ENCODE results near the gene TNXB. TPM values are rescaled to one million over a fixed set of nuclear protein-coding genes. Genes with fewer than 3 reads are reported as not detected.
"Not testable (repeated sequence)": the region's sequence is repeated elsewhere in the genome, so short reads cannot be mapped to it uniquely, and the experiment has no call there.

The TNXB gene
- total RNA-seq, 1 donor, result 11.9 TPM

- Histone ChIP-seq H3K79me2 (ENCODE audit: insufficient read depth, low read length) (no peaks in the 10 kb centered on the region), H3K4me2 (ENCODE audit: insufficient read depth, low read length) (no peak overlapping the region), H3K9me3 (ENCODE audit: low read depth, low read length) (no peaks in the 10 kb centered on the region), H3K36me3 (ENCODE audit: insufficient read depth, low read length) (no peaks in the 10 kb centered on the region), H3K27me3 (ENCODE audit: insufficient read depth, low read length) (peaks cover 42% of the 10 kb centered on the region), H3K4me1 (ENCODE audit: insufficient read depth, low read length) (peaks cover 9% of the 10 kb centered on the region), H4K20me1 (ENCODE audit: insufficient read depth, low read length) (no peaks in the 10 kb centered on the region), H3K27ac (ENCODE audit: low read depth, low read length) (no peak overlapping the region), H2AFZ (ENCODE audit: low read length) (no peak overlapping the region), H3K4me3 (ENCODE audit: insufficient read depth, low read length) (no peak overlapping the region)
- TF ChIP-seq CTCF (IDR thresholded peaks at IDR 0.05; ENCODE audit: extremely low read depth, low read depth, low read length), result no peak
- no peak for DNase-seq (ENCODE audit: insufficient read length, low spot score, missing footprints)
These were observed 52.9 kb downstream of the TNXB start for GRCh38 chr6:32056254-32056653.

DNA sequence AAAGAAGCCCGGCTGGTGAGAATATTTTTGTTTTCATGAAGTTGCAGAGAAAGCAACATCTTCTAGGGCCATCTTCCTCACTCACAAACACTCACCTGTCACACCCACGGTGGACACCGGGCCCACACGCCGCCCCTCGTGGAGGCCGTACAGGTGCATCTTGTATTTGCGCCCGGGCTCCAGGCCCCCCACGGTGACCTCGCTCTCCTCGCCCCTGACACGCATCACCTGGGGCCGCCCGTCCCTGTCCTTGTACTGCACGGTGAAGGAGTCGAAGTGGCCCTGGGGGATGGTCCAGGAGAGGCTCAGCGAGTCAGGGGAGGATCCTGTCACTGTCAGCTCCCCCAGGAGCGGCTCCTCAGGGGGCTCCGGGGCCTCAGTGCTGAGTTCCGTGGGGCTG lies 53.4 kb downstream of the TNXB start:
- not testable (repeated sequence) for H4K20me1 ChIP-seq (ENCODE audit: insufficient read depth, low read length); H3K36me3 ChIP-seq (ENCODE audit: insufficient read depth, low read length); H2AFZ ChIP-seq (ENCODE audit: low read length); H3K4me2 ChIP-seq (ENCODE audit: insufficient read depth, low read length); DNase-seq (ENCODE audit: insufficient read length, low spot score, missing footprints); H3K27ac ChIP-seq (ENCODE audit: low read depth, low read length); H3K9me3 ChIP-seq (ENCODE audit: low read depth, low read length); H3K4me3 ChIP-seq (ENCODE audit: insufficient read depth, low read length); H3K4me1 ChIP-seq (ENCODE audit: insufficient read depth, low read length); H3K79me2 ChIP-seq (ENCODE audit: insufficient read depth, low read length)
- peaks cover 42% of the 10 kb centered on the region for H3K27me3 ChIP-seq (ENCODE audit: insufficient read depth, low read length)

GRCh38 chr6:32053314-32053713 lies 55.8 kb downstream of the TNXB start:
- H3K4me3 ChIP-seq (ENCODE audit: insufficient read depth, low read length); H3K36me3 ChIP-seq (ENCODE audit: insufficient read depth, low read length); H3K4me2 ChIP-seq (ENCODE audit: insufficient read depth, low read length); H4K20me1 ChIP-seq (ENCODE audit: insufficient read depth, low read length); H3K9me3 ChIP-seq (ENCODE audit: low read depth, low read length); H2AFZ ChIP-seq (ENCODE audit: low read length); H3K79me2 ChIP-seq (ENCODE audit: insufficient read depth, low read length); DNase-seq (ENCODE audit: insufficient read length, low spot score, missing footprints); H3K27ac ChIP-seq (ENCODE audit: low read depth, low read length); H3K4me1 ChIP-seq (ENCODE audit: insufficient read depth, low read length): not testable (repeated sequence)
- peaks cover 30% of the 10 kb centered on the region for H3K27me3 ChIP-seq (ENCODE audit: insufficient read depth, low read length)

GRCh38 chr6:32052626-32053025 lies 56.5 kb downstream of the TNXB start:
- DNase-seq (ENCODE audit: insufficient read length, low spot score, missing footprints); H3K27ac ChIP-seq (ENCODE audit: low read depth, low read length); H3K4me3 ChIP-seq (ENCODE audit: insufficient read depth, low read length); H4K20me1 ChIP-seq (ENCODE audit: insufficient read depth, low read length); H3K4me1 ChIP-seq (ENCODE audit: insufficient read depth, low read length); H2AFZ ChIP-seq (ENCODE audit: low read length); H3K4me2 ChIP-seq (ENCODE audit: insufficient read depth, low read length); H3K36me3 ChIP-seq (ENCODE audit: insufficient read depth, low read length); H3K79me2 ChIP-seq (ENCODE audit: insufficient read depth, low read length); H3K9me3 ChIP-seq (ENCODE audit: low read depth, low read length): not testable (repeated sequence)
- peaks cover 28% of the 10 kb centered on the region for H3K27me3 ChIP-seq (ENCODE audit: insufficient read depth, low read length)

GRCh38 chr6:32050562-32050961 lies 58.6 kb downstream of the TNXB start:
- Histone ChIP-seq H3K9me3 (ENCODE audit: low read depth, low read length) (no peaks in the 10 kb centered on the region), H2AFZ (ENCODE audit: low read length) (no peak overlapping the region), H3K27me3 (ENCODE audit: insufficient read depth, low read length) (peaks cover 25% of the 10 kb centered on the region), H3K4me2 (ENCODE audit: insufficient read depth, low read length) (no peak overlapping the region), H3K79me2 (ENCODE audit: insufficient read depth, low read length) (no peaks in the 10 kb centered on the region), H3K4me3 (ENCODE audit: insufficient read depth, low read length) (no peak overlapping the region), H3K27ac (ENCODE audit: low read depth, low read length) (no peak overlapping the region), H4K20me1 (ENCODE audit: insufficient read depth, low read length) (no peaks in the 10 kb centered on the region), H3K4me1 (ENCODE audit: insufficient read depth, low read length) (peaks cover 12% of the 10 kb centered on the region), H3K36me3 (ENCODE audit: insufficient read depth, low read length) (no peaks in the 10 kb centered on the region)
- no peak for DNase-seq (ENCODE audit: insufficient read length, low spot score, missing footprints)
- no peak for TF ChIP-seq CTCF (IDR thresholded peaks at IDR 0.05; ENCODE audit: extremely low read depth, low read depth, low read length)

DNA sequence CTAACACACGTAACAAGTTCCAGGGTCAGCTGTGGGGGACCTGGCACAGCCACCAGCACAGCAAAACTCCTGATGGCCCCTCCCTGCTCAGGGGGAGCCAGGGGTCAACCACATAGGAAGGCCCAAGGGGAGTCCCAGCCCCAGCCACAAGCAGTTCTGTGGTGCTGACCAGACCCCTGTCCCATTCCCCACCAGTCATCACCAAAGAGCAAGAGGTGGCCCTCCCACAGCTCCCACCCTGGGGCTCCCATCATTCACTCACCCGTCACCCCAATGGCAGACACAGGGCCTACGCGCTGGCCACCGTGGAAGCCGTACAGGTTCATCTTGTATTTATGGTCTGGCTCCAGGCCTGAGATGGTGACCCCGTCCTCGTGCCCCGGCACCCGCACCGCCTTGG lies 59.4 kb downstream of the TNXB start:
- not testable (repeated sequence) for H3K9me3 ChIP-seq (ENCODE audit: low read depth, low read length); H3K4me2 ChIP-seq (ENCODE audit: insufficient read depth, low read length); H3K79me2 ChIP-seq (ENCODE audit: insufficient read depth, low read length); H2AFZ ChIP-seq (ENCODE audit: low read length); H3K36me3 ChIP-seq (ENCODE audit: insufficient read depth, low read length); H3K27ac ChIP-seq (ENCODE audit: low read depth, low read length); H3K4me3 ChIP-seq (ENCODE audit: insufficient read depth, low read length); DNase-seq (ENCODE audit: insufficient read length, low spot score, missing footprints); H4K20me1 ChIP-seq (ENCODE audit: insufficient read depth, low read length)
- peaks cover 16% of the 10 kb centered on the region for H3K27me3 ChIP-seq (ENCODE audit: insufficient read depth, low read length)
- peaks cover 12% of the 10 kb centered on the region for H3K4me1 ChIP-seq (ENCODE audit: insufficient read depth, low read length)

GRCh38 chr6:32049149-32049548 lies 60.0 kb downstream of the TNXB start:
- H3K4me2 ChIP-seq (ENCODE audit: insufficient read depth, low read length); H2AFZ ChIP-seq (ENCODE audit: low read length); H3K4me3 ChIP-seq (ENCODE audit: insufficient read depth, low read length); H3K79me2 ChIP-seq (ENCODE audit: insufficient read depth, low read length); H3K9me3 ChIP-seq (ENCODE audit: low read depth, low read length); H3K36me3 ChIP-seq (ENCODE audit: insufficient read depth, low read length); H4K20me1 ChIP-seq (ENCODE audit: insufficient read depth, low read length); H3K27ac ChIP-seq (ENCODE audit: low read depth, low read length); DNase-seq (ENCODE audit: insufficient read length, low spot score, missing footprints): not testable (repeated sequence)
- H3K27me3 ChIP-seq (ENCODE audit: insufficient read depth, low read length), result peaks cover 15% of the 10 kb centered on the region
- peaks cover 12% of the 10 kb centered on the region for H3K4me1 ChIP-seq (ENCODE audit: insufficient read depth, low read length)
